Testis (tissue), 3 donors: ENCODE measurements around the gene ZFP3. TPM values are rescaled to one million over a fixed set of nuclear protein-coding genes. Genes with fewer than 3 reads are reported as not detected.

Experiments
- DNase-seq: peaks from one replicate; pipeline ENCODE4 v3.0.0-alpha.2; 2019
- H3K27ac ChIP-seq, 2 donors: fragments of 200-600 bp; sonication (generic); one replicate each; pipeline ENCODE4 v1.5.1; 2019
- H3K27me3 ChIP-seq: fragments of 200-600 bp; sonication (generic); one replicate; pipeline ENCODE4 v1.5.1; 2019
- H3K36me3 ChIP-seq: fragments of 200-600 bp; sonication (generic); one replicate; pipeline ENCODE4 v1.5.1; 2017; ENCODE audit warnings: low read depth; ENCODE audit errors: missing control alignments
- H3K4me1 ChIP-seq: fragments of 200-600 bp; sonication (generic); one replicate; pipeline ENCODE4 v1.5.1; 2019
- H3K4me3 ChIP-seq, 2 donors: fragments of 200-600 bp; sonication (generic); one replicate each; pipeline ENCODE4 v1.5.1; 2017 to 2019
- H3K9me3 ChIP-seq: fragments of 200-600 bp; sonication (generic); one replicate; pipeline ENCODE4 v1.5.1; 2017
- POLR2A ChIP-seq: fragments of 450-650 bp; IDR thresholded peaks from one replicate; pipeline ENCODE4 v1.6.1; 2017; ENCODE audit warnings: antibody characterized with exemption, mild to moderate bottlenecking, moderate library complexity
- WGBS, 2 donors: methylation state at CpG; one replicate each; pipeline ENCODE4 v1.1.5; 2018; 5-methylcytosine and 5-hydroxymethylcytosine counted together
- intact Hi-C: fragments of 100-400 bp; cut with DNase I; formaldehyde crosslinking; loops from one replicate; pipeline ENCODE4 v1.15.1; 2023; ENCODE audit warnings: low total_unique reads
- polyA plus RNA-seq: library from polyadenylated mRNA; stranded (reverse); fragments of 350-450 nt; fragmentation: Illumina TruSeq; extraction: RNeasy Lipid Tissue Mini Kit (QIAGEN cat#74804); gene quantifications from one replicate; pipeline ENCODE4 v1.2.3, GENCODE V29; 2014; ENCODE audit warnings: low read depth, low replicate concordance; ENCODE audit not compliant: insufficient read depth
- total RNA-seq, 2 donors: library from RNA; depleted of rRNA; stranded (reverse); fragments of >200 nt; gene quantifications; one replicate each; pipeline ENCODE4 v1.2.3, GENCODE V29; 2016
- TF ChIP-seq, protein P1 (sequence below), 3 experiments: fragments of 450-650 bp in 2 of 3; fragments of 200-600 bp in 1 of 3; sonication (generic) in 1 of 3; IDR thresholded peaks; one replicate each; pipeline ENCODE4 v1.5.1; 2016 to 2019; ENCODE audit warnings: antibody characterized with exemption in 3 of 3, mild to moderate bottlenecking in 2 of 3, moderate library complexity in 1 of 3

ZFP3 gene
- total and polyA plus RNA-seq, 3 donors from 2014 or later: 4.6 to 7.2 (median 6.4) TPM

DNA sequence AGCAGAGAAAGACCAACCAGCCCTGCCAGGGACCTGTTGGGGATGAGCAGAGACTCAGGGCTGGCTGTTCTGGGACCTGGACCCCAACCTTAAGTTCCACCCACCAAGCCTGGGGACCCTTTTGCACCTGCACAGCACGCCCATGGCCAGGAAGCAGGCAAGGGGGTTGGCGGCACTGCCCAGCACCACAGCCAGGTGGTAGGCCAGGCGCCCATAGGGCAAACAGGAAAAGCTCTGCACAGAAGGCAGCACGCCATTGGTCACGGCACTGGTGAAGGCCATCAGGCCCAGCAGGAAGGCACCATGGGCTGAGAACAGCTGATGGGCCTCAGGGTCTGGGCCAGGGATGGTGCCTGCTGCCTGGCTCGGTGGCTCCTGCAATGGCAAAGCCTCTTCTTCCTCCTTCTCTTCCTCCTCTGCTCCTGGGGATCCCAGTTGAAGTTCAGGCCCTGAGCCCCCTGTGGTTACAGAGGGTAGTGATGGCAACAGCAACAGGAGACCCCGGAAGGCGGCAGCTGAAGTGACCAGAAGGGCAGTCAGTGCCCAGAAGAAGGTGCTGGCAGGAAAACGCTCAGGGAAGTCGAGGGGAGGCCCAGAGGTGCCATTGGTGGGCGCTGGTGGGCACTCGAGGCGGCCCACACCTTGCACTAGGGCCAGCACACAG is 44.8 kb upstream of the ZFP3 start:
- Histone ChIP-seq H3K27me3 (no peaks in the 10 kb centered on the region), H3K4me3 (no peak overlapping the region), H3K9me3 (no peaks in the 10 kb centered on the region), H3K4me1 (no peaks in the 10 kb centered on the region), H3K27ac (no peak overlapping the region), H3K36me3 (no peaks in the 10 kb centered on the region)
- 87 to 90% methylated on average over 9 to 13 of the region's 13 CpGs for WGBS, 2 donors
- intact Hi-C loops: no loop called here
- DNase-seq: no peak
- TF ChIP-seq, protein P1, sequence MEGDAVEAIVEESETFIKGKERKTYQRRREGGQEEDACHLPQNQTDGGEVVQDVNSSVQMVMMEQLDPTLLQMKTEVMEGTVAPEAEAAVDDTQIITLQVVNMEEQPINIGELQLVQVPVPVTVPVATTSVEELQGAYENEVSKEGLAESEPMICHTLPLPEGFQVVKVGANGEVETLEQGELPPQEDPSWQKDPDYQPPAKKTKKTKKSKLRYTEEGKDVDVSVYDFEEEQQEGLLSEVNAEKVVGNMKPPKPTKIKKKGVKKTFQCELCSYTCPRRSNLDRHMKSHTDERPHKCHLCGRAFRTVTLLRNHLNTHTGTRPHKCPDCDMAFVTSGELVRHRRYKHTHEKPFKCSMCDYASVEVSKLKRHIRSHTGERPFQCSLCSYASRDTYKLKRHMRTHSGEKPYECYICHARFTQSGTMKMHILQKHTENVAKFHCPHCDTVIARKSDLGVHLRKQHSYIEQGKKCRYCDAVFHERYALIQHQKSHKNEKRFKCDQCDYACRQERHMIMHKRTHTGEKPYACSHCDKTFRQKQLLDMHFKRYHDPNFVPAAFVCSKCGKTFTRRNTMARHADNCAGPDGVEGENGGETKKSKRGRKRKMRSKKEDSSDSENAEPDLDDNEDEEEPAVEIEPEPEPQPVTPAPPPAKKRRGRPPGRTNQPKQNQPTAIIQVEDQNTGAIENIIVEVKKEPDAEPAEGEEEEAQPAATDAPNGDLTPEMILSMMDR (IDR thresholded peaks at IDR 0.05): no peak
- no peak for TF ChIP-seq POLR2A

DNA sequence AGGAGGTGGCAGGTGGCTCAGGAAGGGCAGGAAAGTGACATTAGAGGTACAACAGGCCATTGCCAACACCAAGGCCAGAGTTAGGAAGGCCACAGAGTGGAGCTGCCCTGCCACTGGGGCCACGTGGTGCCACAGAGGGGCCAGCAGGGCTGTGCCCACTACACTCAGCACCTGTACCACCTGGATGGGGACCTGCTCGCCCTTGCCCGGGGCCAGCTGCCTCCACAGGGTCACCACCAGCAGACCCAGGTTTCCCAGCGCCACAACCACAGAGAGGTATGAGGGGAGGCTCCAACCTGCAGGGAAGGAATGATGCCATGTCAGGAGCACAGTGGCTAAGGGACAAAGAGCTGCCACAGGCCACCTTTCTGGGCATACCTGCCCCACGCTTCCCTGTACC is 44.2 kb upstream of the ZFP3 start:
- TF ChIP-seq, protein P1 (IDR thresholded peaks at IDR 0.05): no peak
- no peak for TF ChIP-seq POLR2A
- Histone ChIP-seq H3K27ac (no peak overlapping the region), H3K9me3 (no peaks in the 10 kb centered on the region), H3K4me3 (no peak overlapping the region), H3K4me1 (no peaks in the 10 kb centered on the region), H3K36me3 (no peaks in the 10 kb centered on the region), H3K27me3 (no peaks in the 10 kb centered on the region)
- WGBS, 2 donors: 84 to 94% methylated on average over 2 to 5 of the region's 5 CpGs
- no peak for DNase-seq
- intact Hi-C loops: no loop called here

DNA sequence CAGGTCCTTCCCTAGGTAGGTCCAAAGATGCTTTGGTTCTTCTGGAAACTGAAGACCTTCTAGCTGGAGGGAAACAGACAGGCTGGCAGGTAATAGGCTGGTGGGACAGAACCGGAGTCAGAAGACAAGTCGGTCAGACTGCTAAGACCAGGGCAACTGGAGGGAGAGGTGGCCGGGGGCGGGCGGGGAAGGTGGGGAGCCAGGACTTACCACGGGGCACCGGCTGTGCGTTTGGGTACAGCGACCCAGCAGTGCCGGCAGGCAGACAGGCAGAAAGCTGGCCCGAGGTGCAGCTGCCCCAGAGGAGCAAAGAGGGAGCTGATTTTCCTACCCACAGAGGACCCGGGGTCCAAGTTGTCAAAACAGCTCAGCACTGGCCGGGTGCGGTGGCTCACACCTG is 43.6 kb upstream of the ZFP3 start:
- intact Hi-C loops: no loop called here
- no peak overlapping the region for H3K4me3 ChIP-seq
- no peak for DNase-seq
- H3K9me3 ChIP-seq: no peaks in the 10 kb centered on the region
- H3K36me3 ChIP-seq: no peaks in the 10 kb centered on the region
- no peaks in the 10 kb centered on the region for H3K4me1 ChIP-seq
- H3K27ac ChIP-seq: no peak overlapping the region
- H3K27me3 ChIP-seq: no peaks in the 10 kb centered on the region
- WGBS, 2 donors: 86 to 89% methylated on average over 8 to 14 of the region's 14 CpGs
- TF ChIP-seq, protein P1 (IDR thresholded peaks at IDR 0.05): no peak
- TF ChIP-seq POLR2A: no peak

DNA sequence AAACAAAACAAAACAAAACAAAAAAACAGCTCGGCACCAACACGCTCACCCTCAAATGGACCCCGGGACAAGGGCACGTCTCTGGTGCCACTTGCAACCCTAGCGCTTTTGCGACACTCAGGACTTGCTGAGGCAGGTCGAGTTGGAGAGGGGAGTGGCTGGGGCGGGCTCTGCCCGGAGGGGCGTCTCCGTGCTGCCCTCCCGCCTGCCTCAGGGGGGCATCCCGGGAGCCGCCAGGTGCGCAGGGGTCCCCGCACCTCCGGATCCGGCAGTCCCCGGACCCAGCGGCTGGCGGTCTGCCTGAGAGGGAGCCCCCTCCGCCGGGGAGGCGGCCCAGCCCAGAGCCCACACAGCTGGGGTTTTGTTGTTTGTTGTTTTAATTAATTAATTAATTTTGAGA is 43.0 kb upstream of the ZFP3 start, which contains the start of gene SLC52A1:
SLC52A1 (minus strand) TSS at position 112 of the 400 bp plus-strand sequence. CDS start 820 bp downstream, outside the sequence.
- WGBS, 2 donors: 32 to 44% methylated on average over 23 to 24 of the region's 24 CpGs
- intact Hi-C loops: no loop called here
- DNase-seq: no peak
- no peaks in the 10 kb centered on the region for H3K27me3 ChIP-seq
- H3K4me3 ChIP-seq: no peak within 1 kb of the TSS
- H3K36me3 ChIP-seq: no peaks in the 10 kb centered on the region
- TF ChIP-seq, protein P1 (IDR thresholded peaks at IDR 0.05): no peak
- no peak for TF ChIP-seq POLR2A
- H3K9me3 ChIP-seq: no peaks in the 10 kb centered on the region
- no peak within 1 kb of the TSS for H3K27ac ChIP-seq
- no peaks in the 10 kb centered on the region for H3K4me1 ChIP-seq
